Colonic mucosa (tissue), 4 donors: ENCODE data around the gene UBTF. TPM values are rescaled to one million over a fixed set of nuclear protein-coding genes. Genes with fewer than 3 reads are reported as not detected.

Experiments used
- DNase-seq: peaks from one replicate; pipeline ENCODE4 v3.0.0-alpha.2; 2020
- H3K27ac ChIP-seq: fragments of 200-600 bp; one replicate; pipeline ENCODE4 v1.8.0; 2021
- H3K27me3 ChIP-seq: fragments of 200-600 bp; one replicate; pipeline ENCODE4 v1.8.0; 2021
- H3K36me3 ChIP-seq: fragments of 200-600 bp; one replicate; pipeline ENCODE4 v1.8.0; 2021
- H3K4me1 ChIP-seq: fragments of 200-600 bp; one replicate; pipeline ENCODE4 v1.8.0; 2021; ENCODE audit warnings: mild to moderate bottlenecking
- H3K4me3 ChIP-seq: fragments of 200-600 bp; one replicate; pipeline ENCODE4 v1.8.0; 2021
- H3K9ac ChIP-seq, 2 donors: one replicate each; pipeline ENCODE4 v1.7.0; 2013; ENCODE audit warnings: control low read depth in 2 of 2, low read depth in 2 of 2, low read length in 2 of 2
- H3K9me3 ChIP-seq: fragments of 200-600 bp; one replicate; pipeline ENCODE4 v1.8.0; 2021
- CTCF ChIP-seq: fragments of 200-600 bp; IDR thresholded peaks from one replicate; pipeline ENCODE4 v1.8.0; 2022; ENCODE audit warnings: antibody characterized with exemption, mild to moderate bottlenecking
- intact Hi-C: fragments of 100-400 bp; cut with DNase I; formaldehyde crosslinking; loops from one replicate; pipeline ENCODE4 v1.14.1; 2022
- total RNA-seq, 2 donors: library from RNA; stranded (reverse); fragmentation: NEBNext Ultra II Directional in 1 of 2; extraction: Animal tissue kit (Norgen Biotek cat#: 25700) in 1 of 2; gene quantifications; one replicate each; pipeline ENCODE4 v1.2.1, GENCODE V29; 2021
- donor health status: healthy.
- donor health status: DM: no; HTN: no; CAD: no.
- donor health status: DM: no; HTN: no; CAD: no.

Gene UBTF
- total RNA-seq, 2 donors from 2014 or later = 44.7 to 84.1 TPM

GRCh38 chr17:44190481-44190880, 29.0 kb downstream of the UBTF start:
- Histone ChIP-seq H3K9me3 (no peaks in the 10 kb centered on the region), H3K4me1 (peaks cover 20% of the 10 kb centered on the region), H3K9ac (no peak overlapping the region), H3K4me3 (no peak overlapping the region), H3K27ac (no peak overlapping the region), H3K27me3 (no peaks in the 10 kb centered on the region), H3K36me3 (peaks cover 6% of the 10 kb centered on the region)
- no peak for TF ChIP-seq CTCF
- no peak for DNase-seq
- intact Hi-C loops = no loop called here

- Histone ChIP-seq H3K4me3 (no peak overlapping the region), H3K27me3 (no peaks in the 10 kb centered on the region), H3K36me3 (no peaks in the 10 kb centered on the region), H3K27ac (no peak overlapping the region), H3K9me3 (no peaks in the 10 kb centered on the region), H3K9ac (peak overlapping the region in 1 of 2 donors; percentile 99), H3K4me1 (peaks cover 20% of the 10 kb centered on the region)
- intact Hi-C loops = no loop called here
- DNase-seq = no peak
- no peak for TF ChIP-seq CTCF
These were observed 30.7 kb downstream of the UBTF start for GRCh38 chr17:44188576-44189403.

- peaks cover 9% of the 10 kb centered on the region for H3K4me1 ChIP-seq
- peak overlapping the region; percentile 67 for H3K4me3 ChIP-seq
- peak overlapping the region; percentile 80 for H3K27ac ChIP-seq
- H3K9ac ChIP-seq = peak overlapping the region; percentile 98 to 99
- no peaks in the 10 kb centered on the region for H3K36me3 ChIP-seq
- no peaks in the 10 kb centered on the region for H3K9me3 ChIP-seq
- H3K27me3 ChIP-seq = no peaks in the 10 kb centered on the region
- no peak for TF ChIP-seq CTCF
- intact Hi-C loops = no loop called here
- DNase-seq = no peak
These were observed 32.2 kb downstream of the UBTF start for GRCh38 chr17:44187131-44187899.

GRCh38 chr17:44186307-44187130, 33.0 kb downstream of the UBTF start, which contains the start of gene TMUB2:
TSS of gene TMUB2 (plus strand) at chr17:44186972. CDS start at chr17:44187709, 737 bp downstream.
- peak within 1 kb of the TSS; percentile 98 to 99 for H3K9ac ChIP-seq
- intact Hi-C loops = no loop called here
- H3K27ac ChIP-seq = peak within 1 kb of the TSS; percentile 80
- no peaks in the 10 kb centered on the region for H3K36me3 ChIP-seq
- no peaks in the 10 kb centered on the region for H3K27me3 ChIP-seq
- peak within 1 kb of the TSS; percentile 67 for H3K4me3 ChIP-seq
- no peaks in the 10 kb centered on the region for H3K9me3 ChIP-seq
- DNase-seq = peak; percentile 99
- TF ChIP-seq CTCF = no peak
- peaks cover 6% of the 10 kb centered on the region for H3K4me1 ChIP-seq

GRCh38 chr17:44184212-44184810, 35.2 kb downstream of the UBTF start:
- no peak for DNase-seq
- H3K9ac ChIP-seq = no peak overlapping the region
- intact Hi-C loops = no loop called here
- peaks cover 6% of the 10 kb centered on the region for H3K4me1 ChIP-seq
- H3K27ac ChIP-seq = no peak overlapping the region
- H3K36me3 ChIP-seq = no peaks in the 10 kb centered on the region
- no peaks in the 10 kb centered on the region for H3K9me3 ChIP-seq
- H3K27me3 ChIP-seq = no peaks in the 10 kb centered on the region
- TF ChIP-seq CTCF = no peak
- H3K4me3 ChIP-seq = no peak overlapping the region
